Measurements from ENCODE around the gene INSM1.
"Not testable (repeated sequence)": the region's sequence is repeated elsewhere in the genome, so short reads cannot be mapped to it uniquely, and the experiment has no call there.

The INSM1 gene, protein sequence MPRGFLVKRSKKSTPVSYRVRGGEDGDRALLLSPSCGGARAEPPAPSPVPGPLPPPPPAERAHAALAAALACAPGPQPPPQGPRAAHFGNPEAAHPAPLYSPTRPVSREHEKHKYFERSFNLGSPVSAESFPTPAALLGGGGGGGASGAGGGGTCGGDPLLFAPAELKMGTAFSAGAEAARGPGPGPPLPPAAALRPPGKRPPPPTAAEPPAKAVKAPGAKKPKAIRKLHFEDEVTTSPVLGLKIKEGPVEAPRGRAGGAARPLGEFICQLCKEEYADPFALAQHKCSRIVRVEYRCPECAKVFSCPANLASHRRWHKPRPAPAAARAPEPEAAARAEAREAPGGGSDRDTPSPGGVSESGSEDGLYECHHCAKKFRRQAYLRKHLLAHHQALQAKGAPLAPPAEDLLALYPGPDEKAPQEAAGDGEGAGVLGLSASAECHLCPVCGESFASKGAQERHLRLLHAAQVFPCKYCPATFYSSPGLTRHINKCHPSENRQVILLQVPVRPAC
- total RNA-seq, result 0 to 0.56 reads per million in 2 experiments

DNA sequence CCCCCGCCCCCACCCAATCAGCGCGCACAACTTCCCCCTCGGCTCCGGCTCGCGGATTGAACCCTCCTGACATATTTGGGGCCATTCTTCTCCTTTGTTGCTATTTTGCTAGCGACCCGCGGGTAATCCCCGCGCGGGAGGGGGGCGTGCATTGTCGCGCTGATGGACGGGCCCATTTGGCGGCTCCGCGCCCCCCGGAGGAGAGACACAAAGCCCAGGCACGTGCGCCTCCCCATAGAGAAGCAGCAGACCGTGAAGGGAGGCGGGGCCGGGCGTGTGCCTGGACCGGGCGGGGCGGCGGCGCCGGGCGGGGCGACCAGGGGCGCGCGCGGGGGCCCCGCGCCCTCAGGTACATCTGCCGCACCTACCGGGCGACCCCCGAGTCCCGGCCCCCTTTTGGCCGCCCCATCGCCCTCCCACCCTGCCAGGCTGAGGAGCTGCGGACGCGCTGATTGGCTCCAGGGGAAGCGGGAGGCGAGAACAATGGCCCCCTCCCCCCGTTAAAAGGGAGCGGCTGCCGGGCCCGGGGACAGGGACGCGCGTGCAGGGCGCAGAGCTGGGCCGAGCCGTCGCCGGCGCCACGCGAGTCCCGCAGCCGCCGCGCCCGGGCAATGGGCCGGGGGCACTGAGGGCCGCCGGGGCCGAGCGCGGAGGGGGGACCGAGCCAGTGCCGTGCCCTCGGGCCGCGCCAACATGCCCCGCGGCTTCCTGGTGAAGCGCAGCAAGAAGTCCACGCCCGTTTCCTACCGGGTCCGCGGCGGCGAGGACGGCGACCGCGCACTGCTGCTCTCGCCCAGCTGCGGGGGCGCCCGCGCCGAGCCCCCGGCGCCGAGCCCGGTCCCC lies at the start of gene INSM1:
INSM1 (plus strand) TSS at position 530 of the 843 bp plus-strand sequence; CDS start at position 694, 164 bp downstream.
- DNase-seq (ENCODE audit: low read depth), result no peak

DNA sequence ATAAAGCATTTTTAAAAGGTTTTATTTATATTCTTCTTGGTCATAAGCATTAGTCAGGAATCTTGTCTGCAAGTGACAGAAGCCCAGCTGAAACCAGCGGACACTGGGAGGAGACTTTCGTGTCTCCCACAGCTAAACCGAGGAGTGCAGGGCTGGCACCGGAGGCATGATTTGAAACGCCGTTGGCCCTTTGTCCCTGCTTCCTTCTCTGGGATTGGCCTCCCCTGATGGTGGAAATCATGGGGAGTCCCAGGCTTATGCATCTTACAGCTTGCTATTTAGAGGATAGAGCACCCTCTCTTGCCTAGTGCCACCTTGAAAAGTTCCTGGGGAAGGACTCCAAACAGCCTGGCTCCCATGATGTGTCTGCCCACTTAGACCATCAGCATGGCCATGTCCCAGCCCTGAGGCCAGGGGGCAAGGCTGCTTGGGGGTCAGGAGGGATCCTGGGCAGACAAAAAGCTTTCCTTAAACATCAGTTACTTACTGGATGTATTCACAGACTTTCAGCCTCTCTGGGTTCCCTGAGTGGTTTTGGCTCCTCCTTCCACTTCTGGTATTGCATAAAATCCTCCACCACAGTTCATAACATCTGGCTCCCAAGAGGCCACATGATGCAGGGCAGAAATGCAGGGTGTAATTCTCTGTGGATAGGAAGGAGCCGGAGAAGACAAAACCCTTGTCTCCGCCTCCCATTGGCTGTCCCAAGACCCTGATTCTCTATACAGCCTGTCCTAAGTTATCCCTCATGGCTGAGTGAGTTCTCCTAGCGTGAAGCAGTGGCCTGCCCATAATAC lies 49.3 kb upstream of the INSM1 start:
- no peak for DNase-seq (ENCODE audit: low read depth)

DNA sequence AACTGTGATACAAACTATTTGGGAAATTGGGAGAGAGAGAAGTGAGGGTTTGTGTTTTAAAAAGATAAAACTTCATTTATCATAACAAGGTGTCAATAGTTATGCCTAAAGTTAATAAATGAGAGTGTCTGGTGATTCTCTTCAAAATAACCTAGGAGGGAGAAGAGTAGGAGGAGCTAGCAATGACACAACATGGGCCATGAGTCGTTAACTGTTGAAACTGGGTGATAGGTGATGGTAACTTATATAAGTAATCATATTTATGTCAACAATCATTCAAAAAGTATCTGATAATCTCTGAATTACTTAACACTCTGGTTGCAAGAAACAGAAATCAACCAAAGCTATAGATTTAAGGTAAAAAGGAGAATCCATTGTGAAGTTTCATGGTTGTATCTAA lies 46.8 kb upstream of the INSM1 start:
- no peak for DNase-seq (ENCODE audit: low read depth)

DNA sequence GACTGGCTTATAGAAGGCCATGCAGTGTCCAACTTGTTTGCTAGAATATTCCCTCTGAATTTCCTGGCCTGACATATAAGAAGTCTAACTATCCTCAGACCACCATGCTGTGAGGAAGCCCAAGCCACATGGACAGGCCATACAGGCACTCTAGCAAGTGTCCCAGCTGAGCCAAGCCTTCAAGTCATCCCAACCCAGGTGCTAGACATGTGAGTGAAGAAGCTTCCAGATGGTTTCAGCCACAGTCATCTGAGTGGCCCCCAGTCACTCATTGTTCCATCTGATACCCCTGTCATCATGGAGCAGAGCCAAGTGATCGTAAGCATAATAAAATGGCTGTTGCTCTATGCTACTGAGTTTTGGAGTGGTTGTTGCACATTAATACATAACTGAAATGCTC lies 46.0 kb upstream of the INSM1 start:
- no peak for DNase-seq (ENCODE audit: low read depth)

DNA sequence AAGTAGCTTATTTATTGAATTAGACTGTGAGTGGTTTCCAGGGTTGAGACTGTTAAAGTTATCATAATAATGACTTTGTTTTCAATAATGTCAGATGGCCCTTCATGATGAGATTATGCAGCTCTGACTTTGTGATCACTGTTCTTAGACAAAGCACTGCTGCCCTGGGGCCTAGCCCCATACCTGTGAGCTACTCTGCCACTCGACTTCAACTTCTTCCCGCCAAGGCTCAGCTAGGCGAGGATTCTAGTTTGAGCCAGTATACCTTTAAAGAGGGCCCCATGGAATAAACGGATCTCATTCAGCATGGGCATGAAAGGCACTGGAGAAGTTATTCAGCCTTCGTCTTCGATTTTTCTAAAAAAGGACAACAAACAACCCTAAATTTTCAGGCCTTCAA lies 45.0 kb upstream of the INSM1 start:
- DNase-seq (ENCODE audit: low read depth), result no peak

DNA sequence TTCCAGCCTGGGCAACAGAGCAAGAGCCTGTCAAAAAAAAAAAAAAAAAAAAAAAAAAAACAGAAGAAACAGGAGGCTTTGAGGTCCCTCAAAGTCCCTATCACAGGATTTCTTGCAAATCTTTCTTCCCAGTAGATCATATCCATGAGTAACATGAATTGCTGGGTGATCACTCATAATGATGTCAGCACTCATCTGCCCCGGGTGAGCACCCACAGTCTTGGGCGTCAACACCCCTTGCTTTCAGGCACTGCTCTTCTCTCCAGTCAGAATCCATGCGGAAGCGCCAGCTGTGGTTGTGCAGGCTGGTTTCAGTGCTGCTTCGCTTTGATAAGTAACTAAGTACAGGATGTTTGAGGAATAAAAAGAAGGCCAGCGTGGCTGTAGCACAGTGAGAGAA lies 40.2 kb upstream of the INSM1 start:
- DNase-seq (ENCODE audit: low read depth), result no peak

DNA sequence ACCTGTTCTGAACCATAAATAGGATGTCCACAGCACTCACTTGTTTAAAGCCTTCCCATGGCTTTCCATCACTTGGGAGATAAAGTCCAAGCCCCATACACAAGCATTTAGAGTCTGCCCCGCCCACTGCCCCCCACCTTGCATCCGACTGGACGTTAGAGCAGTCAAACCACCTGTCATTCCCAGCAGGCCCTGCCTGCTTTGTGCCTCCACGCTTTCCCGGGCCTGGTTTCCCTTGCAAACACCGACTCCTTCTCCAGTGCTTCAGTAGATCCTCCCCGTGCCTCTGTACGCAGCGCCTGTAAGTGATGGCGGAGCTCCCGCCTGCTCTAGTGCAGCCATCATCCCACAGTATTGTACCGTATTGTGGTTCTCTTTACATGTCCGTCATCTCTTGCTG lies 38.3 kb upstream of the INSM1 start:
- no peak for DNase-seq (ENCODE audit: low read depth)

DNA sequence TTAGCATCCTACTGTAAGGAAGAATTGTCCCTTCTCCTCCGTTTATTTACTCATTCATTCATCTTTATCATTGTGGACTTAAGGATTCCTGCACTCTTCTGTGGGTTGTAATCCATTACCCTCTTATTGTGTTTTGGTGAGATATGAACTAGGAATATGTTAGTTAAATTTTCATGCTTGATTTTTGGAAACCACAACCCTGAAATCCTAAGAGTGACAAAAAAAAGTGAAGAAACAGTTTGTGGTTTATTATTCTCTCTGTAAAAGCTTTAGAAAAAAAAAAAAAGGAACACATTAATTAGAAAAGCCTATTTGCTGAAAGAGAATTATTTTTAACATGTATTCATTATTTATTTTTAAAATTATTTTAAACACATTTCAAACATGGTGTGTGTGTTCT lies 36.7 kb upstream of the INSM1 start:
- no peak for DNase-seq (ENCODE audit: low read depth)

DNA sequence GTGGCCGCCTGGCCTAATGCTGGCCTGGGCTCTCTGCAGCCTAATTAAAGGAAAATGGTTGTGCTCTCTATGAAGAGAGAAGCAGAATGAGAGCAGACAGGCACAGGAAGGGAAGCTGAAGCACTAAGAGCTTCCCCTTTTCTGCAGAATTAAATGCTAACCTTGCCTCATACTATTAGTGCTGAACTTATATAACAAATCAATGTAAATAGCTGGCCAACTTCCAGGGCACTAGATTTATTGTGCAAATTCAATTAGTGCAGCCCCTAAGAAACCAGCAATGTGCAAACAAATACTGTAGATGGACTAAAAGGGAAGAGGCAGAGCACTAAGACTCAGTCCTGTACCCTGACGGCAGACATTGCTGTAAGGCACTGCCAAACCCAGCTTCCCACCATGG lies 36.1 kb upstream of the INSM1 start:
- no peak for DNase-seq (ENCODE audit: low read depth)

DNA sequence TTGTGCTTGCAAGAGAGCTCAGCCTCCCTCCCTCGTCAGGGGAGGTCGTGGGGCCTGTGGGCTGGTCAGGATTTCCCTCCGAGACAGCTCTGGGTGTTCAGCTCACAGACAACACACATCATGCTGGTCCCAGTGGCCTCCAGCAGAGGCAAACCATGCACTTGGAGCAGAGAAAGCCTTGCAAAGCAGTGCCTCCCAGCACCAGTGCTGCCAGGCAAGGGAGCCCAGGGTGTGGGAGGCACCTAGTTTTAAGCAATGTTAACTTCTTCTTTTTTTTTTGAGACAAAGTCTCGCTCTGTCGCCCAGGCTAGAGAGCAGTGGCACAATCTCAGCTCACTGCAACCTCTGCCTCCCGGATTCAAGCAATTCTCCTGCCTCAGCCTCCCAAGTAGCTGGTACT lies 34.0 kb upstream of the INSM1 start:
- DNase-seq (ENCODE audit: low read depth), result no peak

DNA sequence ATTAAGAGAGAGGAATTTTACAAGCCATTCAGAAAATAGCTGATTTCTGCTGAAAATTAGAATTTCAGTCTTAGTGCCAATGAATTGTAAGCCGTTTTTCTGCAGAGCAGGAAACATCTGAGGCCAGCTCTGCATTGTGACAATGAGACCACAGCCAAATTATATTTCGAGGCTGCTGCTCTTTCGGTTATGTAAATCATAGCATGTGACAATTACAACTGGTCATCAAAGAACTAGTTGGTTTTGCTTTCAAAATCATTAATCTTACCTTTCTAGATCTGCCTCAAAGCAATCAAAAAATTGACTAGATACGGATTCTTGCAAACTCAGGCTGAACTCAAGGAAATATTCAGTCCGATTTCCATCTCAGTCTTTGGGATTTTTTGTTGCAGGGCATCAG lies 33.4 kb upstream of the INSM1 start:
- no peak for DNase-seq (ENCODE audit: low read depth)

DNA sequence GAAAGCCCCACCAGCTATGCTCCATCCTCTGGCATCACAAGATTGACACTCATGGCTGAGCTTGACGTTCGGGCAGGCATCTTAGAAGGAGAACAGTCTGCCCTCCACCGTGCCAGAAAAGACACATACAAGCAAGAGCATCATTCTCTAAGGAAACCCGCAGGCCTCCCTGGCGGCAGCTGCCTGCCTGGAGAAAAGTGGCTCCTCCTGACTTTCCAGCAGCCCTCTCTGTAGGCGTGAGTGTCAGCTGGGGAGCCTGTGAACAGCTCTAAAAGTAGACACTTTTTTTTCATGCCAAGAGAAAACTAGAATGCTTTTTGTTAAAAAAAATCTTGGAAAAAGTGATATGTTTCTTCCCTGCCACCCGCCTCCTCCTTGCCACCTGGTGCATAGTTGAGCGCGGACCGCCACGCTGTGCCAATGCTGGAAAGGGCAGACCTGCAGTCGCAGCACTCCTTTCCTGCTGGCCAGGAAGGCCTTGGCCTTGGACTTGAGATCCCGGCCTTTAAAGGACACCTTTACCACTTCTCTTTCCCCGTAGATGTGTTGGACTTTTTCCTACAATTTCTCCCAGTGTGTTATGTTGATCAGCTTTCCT lies 29.7 kb upstream of the INSM1 start:
- no peak for DNase-seq (ENCODE audit: low read depth)

DNA sequence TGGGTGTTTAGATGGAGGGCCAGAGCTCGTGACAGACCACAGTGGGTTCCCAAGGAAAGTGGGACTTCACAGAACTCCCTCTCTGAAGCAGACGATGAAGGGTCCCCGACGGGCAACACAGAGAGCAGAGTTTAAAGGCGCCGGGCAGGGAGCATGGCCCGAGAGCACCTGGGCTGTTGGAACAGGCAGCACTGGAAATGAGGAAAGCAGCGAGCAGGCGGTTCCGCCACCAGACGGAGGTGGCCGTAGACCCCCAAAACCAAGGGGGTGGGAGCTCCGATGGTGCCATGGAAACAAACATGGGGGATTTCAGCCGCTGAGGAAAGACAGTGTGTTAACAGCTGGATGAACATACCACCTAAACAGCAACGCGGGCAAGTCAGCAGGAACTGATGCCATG lies 27.5 kb upstream of the INSM1 start:
- DNase-seq (ENCODE audit: low read depth), result no peak

DNA sequence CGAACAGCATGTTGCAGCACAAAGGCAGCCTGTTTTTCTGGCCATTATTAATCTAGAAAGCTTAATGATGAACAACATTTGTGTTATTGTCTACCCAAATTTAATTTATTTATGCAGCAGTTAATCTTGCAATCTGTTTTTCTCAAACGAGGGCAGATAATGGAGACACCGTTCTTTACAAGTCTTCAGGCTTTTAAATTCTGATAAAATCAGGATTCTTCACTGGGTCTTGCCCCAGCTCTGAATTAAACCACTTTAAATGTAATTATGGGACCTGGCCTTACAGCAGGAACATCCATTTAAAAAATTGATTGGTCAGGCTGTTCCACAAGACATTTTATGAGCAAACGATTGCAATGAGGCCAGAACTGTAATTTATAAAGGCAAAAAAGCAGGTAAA lies 26.5 kb upstream of the INSM1 start:
- DNase-seq (ENCODE audit: low read depth), result no peak

DNA sequence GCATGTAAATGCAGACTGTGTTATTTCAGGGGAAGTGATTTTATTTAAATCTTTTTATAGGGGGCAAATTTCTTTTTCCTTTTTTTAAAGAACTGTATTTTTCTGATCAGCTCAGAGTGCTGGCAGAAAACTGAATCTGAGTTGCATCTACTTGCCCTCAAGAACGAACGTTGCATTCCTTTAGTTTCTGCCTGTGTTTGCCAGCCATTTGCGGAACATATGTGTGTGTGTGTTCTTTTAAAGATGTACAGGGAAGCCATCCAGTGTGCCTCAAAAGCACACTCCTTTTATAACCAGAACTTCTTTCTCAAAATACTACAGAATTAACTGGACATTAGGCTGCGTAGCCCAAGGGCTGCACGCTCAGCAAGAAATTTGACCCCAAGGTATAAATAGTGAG lies 25.8 kb upstream of the INSM1 start:
- no peak for DNase-seq (ENCODE audit: low read depth)

DNA sequence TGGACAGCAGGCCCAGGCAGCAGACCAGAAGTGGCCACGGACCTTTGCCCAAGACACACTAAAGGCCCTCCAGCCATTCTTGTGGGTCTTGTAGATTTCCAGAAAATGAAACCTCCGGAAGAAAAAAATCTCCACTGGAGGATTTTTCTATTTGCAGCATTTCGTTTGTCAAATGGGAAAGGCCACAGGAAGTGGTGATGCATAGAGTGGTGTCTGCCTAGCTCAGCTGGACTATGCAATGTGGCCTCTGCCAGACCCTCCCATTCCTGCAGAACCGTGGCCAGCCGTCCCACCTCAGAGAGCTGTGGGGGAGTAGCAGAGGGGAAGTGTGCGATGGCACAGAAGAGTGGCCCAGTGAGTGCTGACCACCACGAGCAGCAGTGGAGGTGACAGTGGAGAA lies 24.0 kb upstream of the INSM1 start:
- no peak for DNase-seq (ENCODE audit: low read depth)

DNA sequence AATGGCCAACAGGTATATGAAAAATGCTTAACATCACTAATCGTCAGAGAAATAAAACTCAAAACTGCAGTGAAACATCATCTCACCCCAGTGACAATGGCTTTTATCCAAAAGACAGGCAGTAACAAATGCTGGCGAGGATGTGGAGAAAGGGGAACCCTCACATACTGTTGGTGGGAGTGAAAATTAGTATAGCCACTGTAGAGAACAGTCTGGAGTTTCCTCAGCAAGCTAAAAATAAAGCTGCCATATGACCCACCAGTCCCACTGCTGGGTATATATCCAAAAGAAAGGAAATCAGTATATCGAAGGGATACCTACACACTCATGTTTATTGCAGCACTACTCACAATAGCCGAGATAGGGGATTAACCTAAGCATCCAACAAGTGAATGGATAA lies 23.4 kb upstream of the INSM1 start:
- DNase-seq (ENCODE audit: low read depth), result no peak

DNA sequence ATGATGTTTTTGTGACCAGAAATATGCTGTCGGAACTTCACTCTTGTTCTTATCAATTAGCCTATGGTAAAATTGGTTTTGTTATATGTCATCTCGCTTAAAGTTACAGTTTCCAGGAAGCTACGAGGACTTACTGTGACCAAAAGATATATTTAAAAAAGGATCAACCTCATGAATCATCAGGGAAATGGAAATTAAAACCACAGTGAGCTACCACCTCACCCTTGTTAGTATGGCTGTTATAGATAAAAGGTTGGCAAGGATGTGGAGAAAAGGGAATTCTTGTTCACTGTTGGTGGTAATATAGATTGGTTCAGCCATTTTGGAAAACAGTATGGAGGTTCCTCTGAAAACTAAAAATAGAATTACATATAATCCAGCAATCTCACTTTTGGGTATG lies 14.3 kb upstream of the INSM1 start:
- no peak for DNase-seq (ENCODE audit: low read depth)

DNA sequence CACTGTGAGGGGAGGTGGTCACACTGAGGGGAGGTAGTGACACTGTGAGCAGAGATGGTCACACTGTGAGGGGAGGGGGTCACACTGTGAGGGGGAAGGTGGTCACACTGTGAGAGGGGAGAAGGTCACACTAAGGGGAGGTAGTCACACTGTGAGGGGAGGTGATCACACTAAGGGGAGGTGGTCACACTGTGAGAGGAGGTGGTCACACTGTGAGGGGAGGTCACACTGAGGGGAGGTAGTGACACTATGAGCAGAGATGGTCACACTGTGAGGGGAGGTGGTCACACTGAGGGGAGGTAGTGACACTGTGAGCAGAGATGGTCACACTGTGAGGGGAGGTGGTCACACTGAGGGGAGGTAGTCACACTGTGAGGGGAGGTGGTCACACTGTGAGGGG lies 12.4 kb upstream of the INSM1 start:
- not testable (repeated sequence) for DNase-seq (ENCODE audit: low read depth)

DNA sequence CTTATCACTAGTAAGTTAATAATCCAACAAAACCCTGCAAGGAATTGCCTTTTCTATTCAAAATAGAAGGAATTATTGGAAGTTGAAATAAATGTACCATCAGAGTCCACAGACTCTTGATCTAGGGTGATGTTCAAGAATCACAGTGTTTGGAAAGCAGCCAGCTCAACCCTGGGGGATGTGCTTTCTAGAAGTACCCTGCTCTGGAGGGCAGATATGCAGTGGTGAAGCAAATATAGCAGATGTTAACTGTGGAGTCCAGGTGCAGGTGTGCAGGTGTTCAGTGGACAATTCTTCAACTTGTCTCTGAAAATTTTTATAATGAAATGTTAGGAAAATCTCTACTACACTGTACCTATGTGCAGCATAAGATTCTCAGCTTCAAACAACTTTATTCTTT lies 9.1 kb upstream of the INSM1 start:
- DNase-seq (ENCODE audit: low read depth), result no peak

DNA sequence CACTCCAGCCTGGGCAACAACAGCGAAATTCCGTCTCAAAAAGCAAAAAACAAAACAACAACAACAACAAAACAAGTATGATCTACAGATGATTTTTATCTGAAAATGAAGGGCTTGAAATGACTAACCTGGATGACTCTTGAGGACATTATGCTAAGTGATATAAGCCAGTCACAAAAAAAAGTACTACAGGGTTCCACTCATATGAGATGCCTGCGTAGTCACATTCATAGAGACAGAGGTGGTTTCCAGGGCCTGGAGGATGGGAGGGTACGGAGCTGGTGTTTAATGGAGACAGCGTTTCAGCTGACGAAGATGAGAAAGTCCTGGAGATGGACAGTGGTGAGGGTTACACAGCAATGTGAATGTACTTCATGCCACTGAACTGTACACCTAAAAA lies 8.3 kb upstream of the INSM1 start:
- no peak for DNase-seq (ENCODE audit: low read depth)

DNA sequence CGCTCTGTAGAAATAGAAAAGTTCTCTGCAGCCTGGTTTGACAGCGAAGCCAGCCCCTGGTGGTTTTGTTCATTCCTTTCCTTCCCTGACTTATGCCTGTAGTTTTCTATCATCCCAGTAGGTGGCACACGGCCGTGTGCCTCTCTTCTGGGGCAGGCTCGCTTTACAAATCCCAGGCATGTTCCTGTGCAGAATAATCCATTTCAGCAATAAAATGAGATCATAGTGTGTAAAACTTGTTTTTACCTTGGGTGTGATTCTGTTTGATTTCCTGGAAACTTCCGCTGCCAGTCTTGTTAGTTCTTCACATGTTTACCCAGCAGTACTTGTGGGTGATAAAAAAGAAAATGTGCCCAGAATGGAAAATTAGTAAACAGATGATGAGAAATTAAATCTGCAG lies 7.4 kb upstream of the INSM1 start:
- no peak for DNase-seq (ENCODE audit: low read depth)
